MCF 10A (cell line): Measurements from ENCODE around the gene TSHB. TPM values are rescaled to one million over a fixed set of nuclear protein-coding genes. Genes with fewer than 3 reads are reported as not detected.

Source experiments
- BruUV-seq: library from RNA; stranded (reverse); fragments of 400-500 nt; replicated peaks from 2 replicates; lab custom pipeline; 2021; lab: Mats Ljungman, UMichigan
- CTCF ChIA-PET: fragments of 300-600 bp; sonication (Branson Sonifier 250); formaldehyde crosslinking; extraction: SDS; loops from one replicate; lab custom pipeline; 2021; ENCODE audit warnings: antibody characterized with exemption, inconsistent platforms; lab: Yijun Ruan, JAX
- POLR2A ChIA-PET: fragments of 300-600, 350-650 bp; sonication (Branson Sonifier 250); formaldehyde crosslinking; extraction: SDS; loops from one replicate; lab custom pipeline; 2020; ENCODE audit warnings: antibody characterized with exemption, inconsistent platforms; lab: Yijun Ruan, JAX
- DNase-seq: peaks from one replicate; pipeline ENCODE4 v3.0.0-alpha.2; 2018; ENCODE audit not compliant: unreplicated experiment
- H3K27ac Mint-ChIP-seq: one replicate; pipeline ENCODE4 v1.8.0; 2022; ENCODE audit warnings: mild to moderate bottlenecking, low read depth, mixed read lengths; ENCODE audit not compliant: unreplicated experiment
- H3K27me3 Mint-ChIP-seq: one replicate; pipeline ENCODE4 v1.8.0; 2022; ENCODE audit warnings: mixed read lengths; ENCODE audit not compliant: insufficient read depth, unreplicated experiment
- H3K36me3 Mint-ChIP-seq: one replicate; pipeline ENCODE4 v1.8.0; 2022; ENCODE audit warnings: mild to moderate bottlenecking, moderate library complexity, mixed read lengths; ENCODE audit not compliant: insufficient read depth, unreplicated experiment
- H3K4me1 Mint-ChIP-seq: one replicate; pipeline ENCODE4 v1.8.0; 2022; ENCODE audit warnings: mixed read lengths; ENCODE audit not compliant: insufficient read depth, unreplicated experiment
- H3K4me3 Mint-ChIP-seq: one replicate; pipeline ENCODE4 v1.8.0; 2022; ENCODE audit warnings: mild to moderate bottlenecking, moderate library complexity, mixed read lengths; ENCODE audit not compliant: unreplicated experiment
- H3K9me3 Mint-ChIP-seq: one replicate; pipeline ENCODE4 v1.8.0; 2022; ENCODE audit warnings: mixed read lengths; ENCODE audit not compliant: unreplicated experiment
- CTCF ChIP-seq: fragments of 200-600 bp; IDR thresholded peaks from one replicate; pipeline ENCODE4 v1.8.0; 2022; ENCODE audit warnings: antibody characterized with exemption, mild to moderate bottlenecking; ENCODE audit not compliant: unreplicated experiment
- intact Hi-C: fragments of 100-400 bp; cut with micrococcal nuclease; formaldehyde crosslinking; loops from 2 replicates; pipeline ENCODE4 v1.14.1; 2022
- total RNA-seq: library from RNA; stranded (reverse); gene quantifications from 2 replicates; pipeline ENCODE4 v1.2.3, GENCODE V29; 2022

TSHB gene
- total RNA-seq, 1 experiment from 2014 or later, result not detected

- intact Hi-C loops, result loop anchor here (10.0 kb wide), 1 partner anchor 702 kb away; no protein-coding TSS in a partner anchor
- no peak for TF ChIP-seq CTCF
- Mint-ChIP-seq H3K27ac (no peak overlapping the region), H3K27me3 (peaks cover 28% of the 10 kb centered on the region), H3K9me3 (no peaks in the 10 kb centered on the region), H3K4me1 (no peaks in the 10 kb centered on the region), H3K4me3 (no peak overlapping the region), H3K36me3 (no peaks in the 10 kb centered on the region)
- ChIA-PET POLR2A (interaction anchor here (1.4 kb wide), 1 partner anchor 61 kb away, joined by 3 read pairs; no protein-coding TSS in a partner anchor), CTCF (interaction anchor here (0.6 kb wide), 1 partner anchor 64 kb away, joined by 3 read pairs; no protein-coding TSS in a partner anchor)
- BruUV-seq, result no TSS peak
- DNase-seq, result no peak
Measured at GRCh38 chr1:115046751-115047150, 17.1 kb downstream of the TSHB start.

GRCh38 chr1:115051850-115052249 is 22.2 kb downstream of the TSHB start:
- peak; percentile 72 for DNase-seq
- H3K27me3 Mint-ChIP-seq, result peaks cover 18% of the 10 kb centered on the region
- no peaks in the 10 kb centered on the region for H3K9me3 Mint-ChIP-seq
- BruUV-seq, result no TSS peak
- H3K36me3 Mint-ChIP-seq, result no peaks in the 10 kb centered on the region
- POLR2A ChIA-PET, result interaction anchor here (0.6 to 2.1 kb wide), 7 partner anchors 10 to 142 kb away, joined by 3 to 8 read pairs (median 5); no protein-coding TSS in a partner anchor
- no peaks in the 10 kb centered on the region for H3K4me1 Mint-ChIP-seq
- no peak overlapping the region for H3K27ac Mint-ChIP-seq
- no peak for TF ChIP-seq CTCF
- intact Hi-C loops, result loop anchor here (1.0 kb wide), 2 partner anchors 61 to 73 kb away; no protein-coding TSS in a partner anchor
- CTCF ChIA-PET, result interaction anchor here (0.6 to 4.7 kb wide), 26 partner anchors 10 to 705 kb away, joined by 3 to 43 read pairs (median 6); partner anchors contain the start of gene TSPAN2
- peak overlapping the region; percentile 49 for H3K4me3 Mint-ChIP-seq

GRCh38 chr1:115052454-115053083 is 22.9 kb downstream of the TSHB start:
- BruUV-seq, result no TSS peak
- intact Hi-C loops, result loop anchor here (1.0 kb wide), 2 partner anchors 61 to 73 kb away; no protein-coding TSS in a partner anchor
- no peak overlapping the region for H3K4me3 Mint-ChIP-seq
- peak; percentile 80 for DNase-seq
- no peaks in the 10 kb centered on the region for H3K4me1 Mint-ChIP-seq
- peaks cover 18% of the 10 kb centered on the region for H3K27me3 Mint-ChIP-seq
- no peaks in the 10 kb centered on the region for H3K36me3 Mint-ChIP-seq
- no peak overlapping the region for H3K27ac Mint-ChIP-seq
- peak; percentile 82 for TF ChIP-seq CTCF
- ChIA-PET POLR2A (interaction anchor here (0.7 to 2.1 kb wide), 8 partner anchors 11 to 547 kb away, joined by 3 to 8 read pairs (median 4); no protein-coding TSS in a partner anchor), CTCF (interaction anchor here (0.5 to 4.7 kb wide), 36 partner anchors 9 to 706 kb away, joined by 3 to 43 read pairs (median 5); partner anchors contain the start of gene TSPAN2)
- H3K9me3 Mint-ChIP-seq, result no peaks in the 10 kb centered on the region

GRCh38 chr1:115056395-115056798 is 26.8 kb downstream of the TSHB start:
- no peak for TF ChIP-seq CTCF
- intact Hi-C loops, result no loop called here
- no TSS peak for BruUV-seq

More at GRCh38 chr1:115056395-115056798, 26.8 kb downstream of the TSHB start:
- CTCF ChIA-PET, result interaction anchor here (0.8 to 1.8 kb wide), 4 partner anchors 10 to 78 kb away, joined by 3 to 5 read pairs (median 4); no protein-coding TSS in a partner anchor
- Mint-ChIP-seq H3K27me3 (peaks cover 18% of the 10 kb centered on the region), H3K36me3 (no peaks in the 10 kb centered on the region), H3K4me3 (no peak overlapping the region), H3K4me1 (no peaks in the 10 kb centered on the region), H3K9me3 (no peaks in the 10 kb centered on the region), H3K27ac (no peak overlapping the region)
- DNase-seq, result peak; percentile 14
- POLR2A ChIA-PET, result no interaction called here
